ENCODE data around the gene FMO5.

DNA sequence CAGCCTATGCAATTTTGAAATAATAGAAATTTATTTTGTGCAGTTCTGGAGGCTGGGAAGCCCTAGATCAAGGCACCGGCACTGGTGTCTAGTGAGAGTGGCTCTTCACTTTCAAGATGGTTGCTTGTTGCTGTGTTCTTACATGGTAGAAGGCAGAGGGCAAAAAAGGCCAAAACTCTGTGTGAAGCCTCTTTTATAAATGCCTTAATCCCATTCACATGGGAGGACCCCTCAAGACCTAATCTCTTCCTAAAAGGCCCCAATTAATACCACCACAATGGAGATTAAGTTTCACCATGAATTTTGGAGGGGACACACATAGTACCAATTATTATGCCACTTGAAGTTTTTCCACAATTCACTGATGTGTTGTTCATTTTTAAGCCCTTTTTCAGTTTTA lies 73.9 kb downstream of the FMO5 start:
- TF ChIP-seq, protein P1, sequence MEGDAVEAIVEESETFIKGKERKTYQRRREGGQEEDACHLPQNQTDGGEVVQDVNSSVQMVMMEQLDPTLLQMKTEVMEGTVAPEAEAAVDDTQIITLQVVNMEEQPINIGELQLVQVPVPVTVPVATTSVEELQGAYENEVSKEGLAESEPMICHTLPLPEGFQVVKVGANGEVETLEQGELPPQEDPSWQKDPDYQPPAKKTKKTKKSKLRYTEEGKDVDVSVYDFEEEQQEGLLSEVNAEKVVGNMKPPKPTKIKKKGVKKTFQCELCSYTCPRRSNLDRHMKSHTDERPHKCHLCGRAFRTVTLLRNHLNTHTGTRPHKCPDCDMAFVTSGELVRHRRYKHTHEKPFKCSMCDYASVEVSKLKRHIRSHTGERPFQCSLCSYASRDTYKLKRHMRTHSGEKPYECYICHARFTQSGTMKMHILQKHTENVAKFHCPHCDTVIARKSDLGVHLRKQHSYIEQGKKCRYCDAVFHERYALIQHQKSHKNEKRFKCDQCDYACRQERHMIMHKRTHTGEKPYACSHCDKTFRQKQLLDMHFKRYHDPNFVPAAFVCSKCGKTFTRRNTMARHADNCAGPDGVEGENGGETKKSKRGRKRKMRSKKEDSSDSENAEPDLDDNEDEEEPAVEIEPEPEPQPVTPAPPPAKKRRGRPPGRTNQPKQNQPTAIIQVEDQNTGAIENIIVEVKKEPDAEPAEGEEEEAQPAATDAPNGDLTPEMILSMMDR (IDR thresholded peaks at IDR 0.05) = no peak
- no peak for TF ChIP-seq POLR2A (IDR thresholded peaks at IDR 0.05)

All from right lobe of liver (tissue), 4 donors.